Measurements from ENCODE around the gene ABHD5. TPM values are rescaled to one million over a fixed set of nuclear protein-coding genes. Genes with fewer than 3 reads are reported as not detected.

Gene ABHD5
- total RNA-seq, 1 experiment from 2014 or later: 10.5 TPM

GRCh38 chr3:43733459-43734384 is 43.0 kb downstream of the ABHD5 start:
- Histone ChIP-seq H3K9me3 (ENCODE audit: control insufficient read depth, insufficient read depth, low read depth, low read length) (no peaks in the 10 kb centered on the region), H3K36me3 (ENCODE audit: control insufficient read depth, insufficient read depth, low read length) (no peaks in the 10 kb centered on the region), H3K4me1 (ENCODE audit: control insufficient read depth, insufficient read depth, low read length) (no peaks in the 10 kb centered on the region), H3K4me3 (ENCODE audit: low read depth in 2 of 2, low read length in 2 of 2) (no peak overlapping the region), H3K27me3 (ENCODE audit: control insufficient read depth, insufficient read depth, low read length) (no peaks in the 10 kb centered on the region), H3K27ac (ENCODE audit: low read length) (no peak overlapping the region)
- no peak for ATAC-seq
- CTCF ChIA-PET: no interaction called here
- intact Hi-C loops (cut with micrococcal nuclease; ENCODE audit: unreplicated experiment): no loop called here
- no TSS peak for BruUV-seq (replicated peaks)
- no peak for DNase-seq (ENCODE audit: low read depth, low spot score)
- in situ Hi-C loops (cut with HindIII; ENCODE audit: low pct_unique_long_range_greater_than_20kb, low sequenced_read_pairs): no loop called here
- POLR2A ChIA-PET: no interaction called here
- no peak for TF ChIP-seq TCF7L2 (IDR thresholded peaks at IDR 0.05; ENCODE audit: low read depth, low read length)
- TF ChIP-seq POLR2AphosphoS5 (IDR thresholded peaks at IDR 0.05; ENCODE audit: low read depth, low read length): no peak
- no peak for TF ChIP-seq REST (IDR thresholded peaks at IDR 0.05; ENCODE audit: insufficient read depth in 1 of 2, low read depth in 2 of 2, low read length in 1 of 2)
- TF ChIP-seq CTCF (IDR thresholded peaks at IDR 0.05): no peak
- TF ChIP-seq SIN3A (IDR thresholded peaks at IDR 0.05; ENCODE audit: borderline replicate concordance, insufficient read depth, low read depth, low read length): no peak

- CTCF ChIA-PET: no interaction called here
These were observed 43.9 kb downstream of the ABHD5 start for GRCh38 chr3:43734685-43735084.

More at GRCh38 chr3:43734685-43735084, 43.9 kb downstream of the ABHD5 start:
- Histone ChIP-seq H3K27ac (ENCODE audit: low read length) (no peak overlapping the region), H3K27me3 (ENCODE audit: control insufficient read depth, insufficient read depth, low read length) (no peaks in the 10 kb centered on the region), H3K4me1 (ENCODE audit: control insufficient read depth, insufficient read depth, low read length) (no peaks in the 10 kb centered on the region), H3K36me3 (ENCODE audit: control insufficient read depth, insufficient read depth, low read length) (no peaks in the 10 kb centered on the region), H3K9me3 (ENCODE audit: control insufficient read depth, insufficient read depth, low read depth, low read length) (no peaks in the 10 kb centered on the region), H3K4me3 (ENCODE audit: low read depth in 2 of 2, low read length in 2 of 2) (no peak overlapping the region)
- BruUV-seq (replicated peaks): no TSS peak
- ATAC-seq (no peak), DNase-seq (ENCODE audit: low read depth, low spot score) (no peak)
- POLR2A ChIA-PET: no interaction called here
- intact Hi-C loops (cut with micrococcal nuclease; ENCODE audit: unreplicated experiment) (no loop called here), in situ Hi-C loops (cut with HindIII; ENCODE audit: low pct_unique_long_range_greater_than_20kb, low sequenced_read_pairs) (no loop called here)
- TF ChIP-seq CTCF (IDR thresholded peaks at IDR 0.05) (no peak), SIN3A (IDR thresholded peaks at IDR 0.05; ENCODE audit: borderline replicate concordance, insufficient read depth, low read depth, low read length) (no peak), POLR2AphosphoS5 (IDR thresholded peaks at IDR 0.05; ENCODE audit: low read depth, low read length) (no peak)

Measured in Panc1 (cell line).